OCI-LY1 (cell line): Measurements from ENCODE around the gene SREBF1.

ENCODE experiments used
- H2AFZ ChIP-seq: fragments of 200-600 bp; sonication (generic), shearing (Covaris generic); 2 replicates; pipeline ENCODE4 v1.6.0; 2014; ENCODE audit warnings: antibody characterized with exemption, mild to moderate bottlenecking, low read length
- H3F3A ChIP-seq: fragments of 200-600 bp; sonication (generic), shearing (Covaris generic); 2 replicates; pipeline ENCODE4 v1.6.0; 2014; ENCODE audit warnings: mild to moderate bottlenecking, antibody characterized with exemption, low read length, moderate library complexity; ENCODE audit not compliant: insufficient read depth
- H3K27ac ChIP-seq: fragments of 200-600 bp; sonication (generic); 2 replicates; pipeline ENCODE4 v1.5.1; 2014; ENCODE audit warnings: low read length, mixed run types, mild to moderate bottlenecking, low read depth; ENCODE audit not compliant: poor library complexity, severe bottlenecking
- H3K27me3 ChIP-seq: fragments of 200-600 bp; sonication (generic); 2 replicates; pipeline ENCODE4 v1.6.0; 2014; ENCODE audit warnings: antibody characterized with exemption, mild to moderate bottlenecking, low read length, moderate library complexity; ENCODE audit not compliant: insufficient read depth
- H3K36me3 ChIP-seq: fragments of 200-600 bp; sonication (generic); 2 replicates; pipeline ENCODE4 v1.6.1; 2014; ENCODE audit warnings: mild to moderate bottlenecking, antibody characterized with exemption, low read length, moderate library complexity, mixed read lengths; ENCODE audit not compliant: insufficient read depth
- H3K4me1 ChIP-seq: fragments of 200-600 bp; sonication (generic); 2 replicates; pipeline ENCODE4 v1.5.1; 2014; ENCODE audit warnings: mild to moderate bottlenecking, low read length, moderate library complexity; ENCODE audit not compliant: insufficient read depth, severe bottlenecking
- H3K4me2 ChIP-seq: fragments of 200-600 bp; sonication (generic), shearing (Covaris generic); 2 replicates; pipeline ENCODE4 v1.6.1; 2014; ENCODE audit warnings: low read length
- H3K4me3 ChIP-seq: fragments of 200-600 bp; sonication (generic); 2 replicates; pipeline ENCODE4 v1.5.1; 2014; ENCODE audit warnings: low read length, low read depth, mild to moderate bottlenecking, mixed read lengths; ENCODE audit not compliant: poor library complexity, severe bottlenecking
- H3K79me2 ChIP-seq: fragments of 200-600 bp; shearing (Covaris generic); 2 replicates; pipeline ENCODE4 v1.6.1; 2016; ENCODE audit warnings: mixed run types, low read length, mixed read lengths; ENCODE audit not compliant: insufficient read depth
- H3K9ac ChIP-seq: fragments of 200-600 bp; sonication (generic), shearing (Covaris generic); 2 replicates; pipeline ENCODE4 v1.6.1; 2014; ENCODE audit warnings: mild to moderate bottlenecking, low read length, mixed read lengths
- H3K9me2 ChIP-seq: fragments of 200-600 bp; sonication (generic), shearing (Covaris generic); 2 replicates; pipeline ENCODE4 v1.6.1; 2014; ENCODE audit warnings: low read depth, mild to moderate bottlenecking, low read length, mixed read lengths
- H3K9me3 ChIP-seq: fragments of 200-600 bp; shearing (Covaris generic); 2 replicates; pipeline ENCODE4 v1.6.1; 2014; ENCODE audit warnings: low read length, mixed read lengths
- H4K20me1 ChIP-seq: fragments of 200-600 bp; sonication (generic), shearing (Covaris generic); 2 replicates; pipeline ENCODE4 v1.6.0; 2016; ENCODE audit warnings: mild to moderate bottlenecking, low read length; ENCODE audit not compliant: insufficient read depth
- EZH2 ChIP-seq: fragments of 200-600 bp; sonication (generic), shearing (Covaris generic); IDR thresholded peaks from 2 replicates; pipeline ENCODE4 v1.8.0; 2017; ENCODE audit warnings: borderline replicate concordance, mixed run types, mild to moderate bottlenecking, antibody characterized with exemption, low read length, moderate library complexity, mixed read lengths
- TF ChIP-seq, protein P1 (sequence below): fragments of 200-600 bp; sonication (generic), shearing (Covaris generic); IDR thresholded peaks from 2 replicates; pipeline ENCODE4 v1.5.1; 2017; ENCODE audit warnings: mild to moderate bottlenecking, antibody characterized with exemption, low read length, moderate library complexity, mixed read lengths

The SREBF1 gene

DNA sequence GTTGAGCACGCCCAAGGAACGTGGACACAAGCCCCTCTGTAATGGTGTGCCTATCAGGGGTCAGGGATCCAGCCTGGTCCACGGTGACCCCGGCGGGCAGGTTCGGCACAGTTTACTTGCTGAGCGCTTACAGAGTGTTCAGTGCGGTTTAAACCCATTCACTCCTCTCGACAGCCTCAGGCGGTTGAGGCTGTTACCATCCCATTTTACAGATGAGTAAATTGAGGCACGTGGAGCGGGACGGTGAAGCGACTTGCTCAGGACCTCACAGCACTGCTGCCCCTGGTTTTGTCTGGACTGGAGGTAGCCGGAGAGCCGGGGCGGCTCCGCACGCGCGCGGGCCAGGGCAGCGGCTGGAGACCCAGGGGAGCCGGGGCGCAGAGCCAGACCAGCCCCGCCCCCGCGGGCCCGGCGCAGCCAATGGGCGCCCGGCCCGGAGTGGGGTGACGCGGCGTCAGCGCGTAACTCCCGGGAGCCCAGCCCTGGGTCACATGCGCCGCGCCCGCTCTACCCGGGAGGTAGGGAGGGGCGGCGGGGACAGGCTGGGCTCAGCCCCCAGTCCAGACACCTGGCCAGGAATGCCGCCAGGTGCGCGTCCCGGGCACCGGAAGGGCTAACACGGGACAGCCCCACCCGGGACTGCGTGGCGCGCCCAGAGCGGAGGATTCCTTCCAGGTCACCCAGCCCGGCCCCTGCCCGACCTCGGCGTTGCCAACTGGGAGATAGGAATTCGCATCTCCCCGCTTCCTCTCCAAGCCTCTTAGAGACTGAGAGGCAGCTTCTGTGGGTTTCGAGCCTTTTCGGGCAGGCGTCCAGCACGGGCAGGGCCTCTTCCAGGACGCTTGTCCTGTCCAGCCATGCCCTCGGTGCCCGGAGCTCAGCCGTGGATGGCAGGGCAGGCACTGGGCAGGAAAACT, 3.3 kb upstream of the SREBF1 start:
- H3K9ac ChIP-seq: peak overlapping the region; percentile 95
- H3K4me1 ChIP-seq: peaks cover 51% of the 10 kb centered on the region
- H3K4me2 ChIP-seq: peak overlapping the region; percentile 95
- H3K9me2 ChIP-seq: no peaks in the 10 kb centered on the region
- TF ChIP-seq EZH2: no peak
- TF ChIP-seq, protein P1, sequence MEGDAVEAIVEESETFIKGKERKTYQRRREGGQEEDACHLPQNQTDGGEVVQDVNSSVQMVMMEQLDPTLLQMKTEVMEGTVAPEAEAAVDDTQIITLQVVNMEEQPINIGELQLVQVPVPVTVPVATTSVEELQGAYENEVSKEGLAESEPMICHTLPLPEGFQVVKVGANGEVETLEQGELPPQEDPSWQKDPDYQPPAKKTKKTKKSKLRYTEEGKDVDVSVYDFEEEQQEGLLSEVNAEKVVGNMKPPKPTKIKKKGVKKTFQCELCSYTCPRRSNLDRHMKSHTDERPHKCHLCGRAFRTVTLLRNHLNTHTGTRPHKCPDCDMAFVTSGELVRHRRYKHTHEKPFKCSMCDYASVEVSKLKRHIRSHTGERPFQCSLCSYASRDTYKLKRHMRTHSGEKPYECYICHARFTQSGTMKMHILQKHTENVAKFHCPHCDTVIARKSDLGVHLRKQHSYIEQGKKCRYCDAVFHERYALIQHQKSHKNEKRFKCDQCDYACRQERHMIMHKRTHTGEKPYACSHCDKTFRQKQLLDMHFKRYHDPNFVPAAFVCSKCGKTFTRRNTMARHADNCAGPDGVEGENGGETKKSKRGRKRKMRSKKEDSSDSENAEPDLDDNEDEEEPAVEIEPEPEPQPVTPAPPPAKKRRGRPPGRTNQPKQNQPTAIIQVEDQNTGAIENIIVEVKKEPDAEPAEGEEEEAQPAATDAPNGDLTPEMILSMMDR: no peak
- H3K9me3 ChIP-seq: no peaks in the 10 kb centered on the region
- H3K36me3 ChIP-seq: peaks cover 4% of the 10 kb centered on the region; the same call in 1 of the 2 replicates
- no peaks in the 10 kb centered on the region for H3K27me3 ChIP-seq
- no peaks in the 10 kb centered on the region for H4K20me1 ChIP-seq
- H3K27ac ChIP-seq: peak overlapping the region; percentile 92
- no peak overlapping the region for H2AFZ ChIP-seq
- H3F3A ChIP-seq: no peaks in the 10 kb centered on the region
- peak overlapping the region; percentile 65 for H3K4me3 ChIP-seq
- H3K79me2 ChIP-seq: no peaks in the 10 kb centered on the region

- Histone ChIP-seq H3K27ac (peak overlapping the region; percentile 92), H3K9me3 (no peaks in the 10 kb centered on the region), H3F3A (0 out of 2 replicates have a peak, but pooled peaks cover 2% of the 10 kb centered on the region), H3K4me2 (no peak overlapping the region), H3K9me2 (no peaks in the 10 kb centered on the region), H3K9ac (no peak overlapping the region; the same call in 1 of the 2 replicates), H3K4me3 (no peak overlapping the region), H3K79me2 (no peaks in the 10 kb centered on the region), H2AFZ (no peak overlapping the region), H3K4me1 (peaks cover 67% of the 10 kb centered on the region), H3K27me3 (no peaks in the 10 kb centered on the region), H4K20me1 (no peaks in the 10 kb centered on the region), H3K36me3 (peaks cover 13% of the 10 kb centered on the region)
- TF ChIP-seq, protein P1: no peak
- TF ChIP-seq EZH2: no peak
Observed at GRCh38 chr17:17837966-17838962, 1.5 kb upstream of the SREBF1 start.

- Histone ChIP-seq H3K4me1 (peaks cover 67% of the 10 kb centered on the region), H3K27ac (peak overlapping the region; percentile 92), H4K20me1 (no peaks in the 10 kb centered on the region), H3K9me2 (no peaks in the 10 kb centered on the region), H3K4me3 (peak overlapping the region; percentile 94), H3K79me2 (no peaks in the 10 kb centered on the region), H3K4me2 (peak overlapping the region; percentile 97), H2AFZ (no peak overlapping the region), H3K9ac (peak overlapping the region; percentile 97; the same call in 1 of the 2 replicates), H3K27me3 (no peaks in the 10 kb centered on the region), H3K36me3 (peaks cover 13% of the 10 kb centered on the region), H3F3A (0 out of 2 replicates have a peak, but pooled peaks cover 2% of the 10 kb centered on the region), H3K9me3 (no peaks in the 10 kb centered on the region)
- TF ChIP-seq, protein P1: no peak
- no peak for TF ChIP-seq EZH2
Observed at GRCh38 chr17:17837380-17837821, 615 bp upstream of the SREBF1 start.
